Osteoblast (primary cell): ENCODE data around the gene COLEC12. TPM values are rescaled to one million over a fixed set of nuclear protein-coding genes. Genes with fewer than 3 reads are reported as not detected.

ENCODE experiments used
- DNase-seq: peaks from one replicate; pipeline ENCODE4 v3.0.0; 2011; ENCODE audit warnings: low spot score, mixed read lengths; ENCODE audit not compliant: insufficient read length; ENCODE audit errors: missing footprints
- H2AFZ ChIP-seq: 2 replicates; pipeline ENCODE4 v1.6.0; 2011; ENCODE audit warnings: mild to moderate bottlenecking, low read length
- H3K27ac ChIP-seq: 2 replicates; pipeline ENCODE4 v1.5.1; 2011; ENCODE audit warnings: mild to moderate bottlenecking, low read depth, low read length, moderate library complexity
- H3K27me3 ChIP-seq: 2 replicates; pipeline ENCODE4 v1.6.0; 2012; ENCODE audit warnings: mild to moderate bottlenecking, control low read depth, inconsistent platforms, low read length, moderate library complexity; ENCODE audit not compliant: insufficient read depth
- H3K36me3 ChIP-seq: 2 replicates; pipeline ENCODE4 v1.5.1; 2011; ENCODE audit warnings: mild to moderate bottlenecking, low read length, control low read depth, moderate library complexity; ENCODE audit not compliant: insufficient read depth
- H3K4me1 ChIP-seq: 2 replicates; pipeline ENCODE4 v1.5.1; 2011; ENCODE audit warnings: mild to moderate bottlenecking, low read length, control low read depth, moderate library complexity; ENCODE audit not compliant: insufficient read depth
- H3K4me2 ChIP-seq: 2 replicates; pipeline ENCODE4 v1.6.0; 2011; ENCODE audit warnings: mild to moderate bottlenecking, low read length; ENCODE audit not compliant: insufficient read depth
- H3K4me3 ChIP-seq: fragments of 200-600 bp; sonication (generic); 3 replicates; pipeline ENCODE4 v1.5.1; 2012; ENCODE audit warnings: mild to moderate bottlenecking, low read length, inconsistent platforms; ENCODE audit not compliant: insufficient read depth
- H3K79me2 ChIP-seq: 2 replicates; pipeline ENCODE4 v1.6.0; 2012; ENCODE audit warnings: mild to moderate bottlenecking, low read length, control low read depth, inconsistent platforms; ENCODE audit not compliant: insufficient read depth
- H3K9me3 ChIP-seq: 2 replicates; pipeline ENCODE4 v1.5.1; 2011; ENCODE audit warnings: low read depth, low read length, control low read depth
- H4K20me1 ChIP-seq: 2 replicates; pipeline ENCODE4 v1.6.0; 2012; ENCODE audit warnings: mild to moderate bottlenecking, low read length, control low read depth; ENCODE audit not compliant: insufficient read depth
- CTCF ChIP-seq: IDR thresholded peaks from 2 replicates; pipeline ENCODE4 v1.5.1; 2011; ENCODE audit warnings: mild to moderate bottlenecking, low read depth, low read length, moderate library complexity; ENCODE audit errors: extremely low read depth
- total RNA-seq: library from RNA; depleted of rRNA; stranded (reverse); fragments of >200 nt; gene quantifications from 2 replicates; pipeline ENCODE4 v1.2.3, GENCODE V29; 2012

COLEC12 gene
- total RNA-seq, 1 donor = 38.0 TPM

DNA sequence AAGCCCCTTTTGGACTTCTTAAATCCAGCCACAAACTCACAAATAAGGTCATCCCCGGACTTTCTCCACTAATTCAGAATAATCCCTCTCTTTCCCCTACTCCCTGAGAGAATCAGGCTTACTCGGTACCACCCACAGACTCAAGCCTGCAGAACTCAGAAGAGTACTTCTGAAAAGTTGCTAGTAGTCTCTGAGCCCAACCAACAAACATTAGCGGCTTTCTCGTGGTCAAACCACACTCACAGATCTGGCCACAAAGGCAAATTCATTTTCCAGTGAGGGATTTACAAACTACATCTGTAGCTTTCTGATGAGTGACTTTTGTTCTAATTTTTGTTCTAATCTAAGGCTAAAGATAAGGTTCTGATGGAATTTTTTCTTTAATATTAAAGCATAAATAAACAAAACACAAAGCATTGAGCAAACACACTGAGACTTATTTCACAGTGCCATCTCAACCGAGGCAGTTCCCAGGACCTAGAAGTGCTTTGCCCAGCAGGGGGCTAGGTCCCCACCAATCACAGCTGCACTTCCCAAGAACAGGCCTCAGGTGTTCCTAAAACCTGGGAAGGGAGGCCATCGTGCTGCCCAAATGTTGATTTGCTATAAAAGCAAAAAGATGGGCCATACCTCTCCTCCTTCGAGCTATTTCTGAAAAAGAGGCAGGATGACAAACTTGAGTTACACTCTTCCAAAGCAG is 110.7 kb downstream of the COLEC12 start:
- no peak overlapping the region for H3K4me2 ChIP-seq
- TF ChIP-seq CTCF = peak; percentile 35

DNA sequence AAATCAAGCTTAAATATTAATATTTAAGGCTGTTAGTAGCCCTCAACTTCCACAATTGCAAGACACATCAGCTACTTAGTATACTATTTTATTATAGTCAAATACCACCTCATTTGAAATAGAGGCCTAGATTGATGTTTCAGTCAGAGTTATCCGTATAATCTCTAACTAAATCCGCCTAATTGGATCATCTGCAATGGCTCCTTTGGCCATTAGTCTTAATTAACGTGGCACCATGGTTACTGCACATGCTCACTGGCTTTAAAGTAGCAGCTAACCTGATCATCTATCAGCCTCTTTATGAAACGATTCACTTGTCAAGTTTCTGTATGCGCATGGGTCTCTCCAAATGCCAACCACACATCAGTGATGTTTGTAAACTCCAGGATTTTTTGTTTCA is 112.3 kb downstream of the COLEC12 start:
- peaks cover 6% of the 10 kb centered on the region for H3K4me1 ChIP-seq
- no peaks in the 10 kb centered on the region for H3K27me3 ChIP-seq
- H2AFZ ChIP-seq = no peak overlapping the region
- no peaks in the 10 kb centered on the region for H3K9me3 ChIP-seq
- H4K20me1 ChIP-seq = no peaks in the 10 kb centered on the region
- H3K4me3 ChIP-seq = no peak overlapping the region
- DNase-seq = no peak
- H3K4me2 ChIP-seq = no peak overlapping the region
- no peaks in the 10 kb centered on the region for H3K79me2 ChIP-seq
- no peak for TF ChIP-seq CTCF
- H3K36me3 ChIP-seq = no peaks in the 10 kb centered on the region
- no peak overlapping the region for H3K27ac ChIP-seq

More for the DNA sequence above, 110.7 kb downstream of the COLEC12 start:
- DNase-seq = no peak
- no peak overlapping the region for H2AFZ ChIP-seq
- H3K9me3 ChIP-seq = no peaks in the 10 kb centered on the region
- H3K79me2 ChIP-seq = no peaks in the 10 kb centered on the region
- no peak overlapping the region for H3K27ac ChIP-seq
- no peaks in the 10 kb centered on the region for H3K36me3 ChIP-seq
- H3K4me3 ChIP-seq = no peak overlapping the region
- H3K4me1 ChIP-seq = peaks cover 13% of the 10 kb centered on the region
- no peaks in the 10 kb centered on the region for H4K20me1 ChIP-seq
- no peaks in the 10 kb centered on the region for H3K27me3 ChIP-seq

GRCh38 chr18:386994-387393 is 113.5 kb downstream of the COLEC12 start:
- DNase-seq = no peak
- no peak for TF ChIP-seq CTCF
- Histone ChIP-seq H2AFZ (no peak overlapping the region), H3K36me3 (no peaks in the 10 kb centered on the region), H3K4me2 (no peak overlapping the region), H3K79me2 (no peaks in the 10 kb centered on the region), H3K4me3 (no peak overlapping the region), H3K4me1 (peaks cover 6% of the 10 kb centered on the region), H3K9me3 (no peaks in the 10 kb centered on the region), H3K27ac (no peak overlapping the region), H3K27me3 (no peaks in the 10 kb centered on the region), H4K20me1 (no peaks in the 10 kb centered on the region)

DNA sequence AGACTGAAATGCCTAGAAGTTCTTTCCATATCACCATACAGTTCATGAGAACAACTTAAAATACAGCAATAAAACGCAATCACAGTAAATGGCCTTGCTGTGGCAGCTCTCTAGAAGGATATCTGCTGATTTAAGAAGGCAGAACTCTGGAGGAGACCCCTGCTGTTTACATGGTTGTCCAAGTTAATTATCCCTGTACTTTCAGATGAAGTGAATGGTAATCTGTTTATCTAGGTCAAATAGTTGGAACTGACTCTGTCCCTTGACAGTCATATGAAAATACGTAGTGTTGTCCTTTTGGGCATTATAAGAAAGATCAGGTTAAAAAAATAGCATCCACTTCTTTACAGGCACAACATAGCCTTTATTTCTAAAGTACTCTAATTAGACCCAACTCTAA is 115.6 kb downstream of the COLEC12 start:
- no peak for DNase-seq
- H3K27ac ChIP-seq = no peak overlapping the region
- H3K4me3 ChIP-seq = no peak overlapping the region
- H4K20me1 ChIP-seq = no peaks in the 10 kb centered on the region
- H2AFZ ChIP-seq = no peak overlapping the region
- no peaks in the 10 kb centered on the region for H3K27me3 ChIP-seq
- no peaks in the 10 kb centered on the region for H3K9me3 ChIP-seq
- H3K36me3 ChIP-seq = no peaks in the 10 kb centered on the region
- peaks cover 4% of the 10 kb centered on the region for H3K4me1 ChIP-seq
- H3K4me2 ChIP-seq = no peak overlapping the region
- TF ChIP-seq CTCF = no peak
- no peaks in the 10 kb centered on the region for H3K79me2 ChIP-seq
